Left ventricle myocardium inferior (tissue), 1 donor: Measurements from ENCODE around the gene OR14K1. TPM values are rescaled to one million over a fixed set of nuclear protein-coding genes. Genes with fewer than 3 reads are reported as not detected.
"Not testable (repeated sequence)": the region's sequence is repeated elsewhere in the genome, so short reads cannot be mapped to it uniquely, and the experiment has no call there.

Experiments used
- DNase-seq: peaks from one replicate; pipeline ENCODE4 v3.0.0-alpha.2; 2020
- H3K27ac ChIP-seq: fragments of 200-600 bp; replicated peaks from 2 replicates; pipeline ENCODE4 v1.8.0; 2021
- H3K27me3 ChIP-seq: fragments of 200-600 bp; 2 replicates; pipeline ENCODE4 v1.8.0; 2021; ENCODE audit warnings: low read depth
- H3K36me3 ChIP-seq: fragments of 200-600 bp; 2 replicates; pipeline ENCODE4 v1.8.0; 2021
- H3K4me1 ChIP-seq: fragments of 200-600 bp; 2 replicates; pipeline ENCODE4 v1.8.0; 2021
- H3K4me3 ChIP-seq: fragments of 200-600 bp; 2 replicates; pipeline ENCODE4 v1.8.0; 2021; ENCODE audit warnings: mild to moderate bottlenecking, moderate library complexity
- H3K9me3 ChIP-seq: fragments of 200-600 bp; replicated peaks from 2 replicates; pipeline ENCODE4 v1.8.0; 2021
- CTCF ChIP-seq: fragments of 200-600 bp; IDR thresholded peaks from 2 replicates; pipeline ENCODE4 v1.8.0; 2021; ENCODE audit warnings: antibody characterized with exemption, mild to moderate bottlenecking, borderline replicate concordance
- intact Hi-C: fragments of 100-400 bp; cut with micrococcal nuclease; formaldehyde crosslinking; loops from one replicate; pipeline ENCODE4 v1.11.0; 2022
- total RNA-seq: library from RNA; stranded (reverse); fragmentation: NEBNext Ultra II Directional; extraction: Animal tissue kit (Norgen Biotek cat#: 25700); gene quantifications from one replicate; pipeline ENCODE4 v1.2.1, GENCODE V29; 2021
- donor health status: DM: no; HTN: yes; CAD: no; lungs with severe emphysema.

The OR14K1 gene
- total RNA-seq, 1 donor from 2014 or later: not detected

- intact Hi-C loops: no loop called here
- DNase-seq: no peak
- no peak for TF ChIP-seq CTCF
These were observed 2.3 kb downstream of the OR14K1 start for GRCh38 chr1:247740721-247741120.

GRCh38 chr1:247741756-247742155 is 3.3 kb downstream of the OR14K1 start:
- H3K4me3 ChIP-seq: no peak overlapping the region
- no peak for DNase-seq
- H3K36me3 ChIP-seq: no peaks in the 10 kb centered on the region
- intact Hi-C loops: no loop called here
- peaks cover 4% of the 10 kb centered on the region for H3K9me3 ChIP-seq
- no peaks in the 10 kb centered on the region for H3K4me1 ChIP-seq
- H3K27me3 ChIP-seq: no peaks in the 10 kb centered on the region
- H3K27ac ChIP-seq: no peak overlapping the region
- no peak for TF ChIP-seq CTCF

More at GRCh38 chr1:247740721-247741120, 2.3 kb downstream of the OR14K1 start:
- Histone ChIP-seq H3K4me3 (no peak overlapping the region), H3K27ac (no peak overlapping the region), H3K27me3 (no peaks in the 10 kb centered on the region), H3K4me1 (no peaks in the 10 kb centered on the region), H3K36me3 (no peaks in the 10 kb centered on the region), H3K9me3 (peaks cover 4% of the 10 kb centered on the region)

- DNase-seq, H3K27me3 ChIP-seq, H3K27ac ChIP-seq, H3K4me3 ChIP-seq, H3K9me3 ChIP-seq, intact Hi-C loops, H3K36me3 ChIP-seq, H3K4me1 ChIP-seq: not testable (repeated sequence)
These were observed 3.9 kb downstream of the OR14K1 start for GRCh38 chr1:247742215-247742760.

GRCh38 chr1:247746391-247746935 is 8.0 kb downstream of the OR14K1 start:
- H3K4me3 ChIP-seq: no peak overlapping the region
- peaks cover 42% of the 10 kb centered on the region for H3K9me3 ChIP-seq
- no peaks in the 10 kb centered on the region for H3K36me3 ChIP-seq
- no peaks in the 10 kb centered on the region for H3K27me3 ChIP-seq
- no peak for TF ChIP-seq CTCF
- intact Hi-C loops: no loop called here
- H3K4me1 ChIP-seq: no peaks in the 10 kb centered on the region
- no peak overlapping the region for H3K27ac ChIP-seq
- no peak for DNase-seq

- no peak overlapping the region for H3K27ac ChIP-seq
- no peak for DNase-seq
- no peak for TF ChIP-seq CTCF
- H3K27me3 ChIP-seq: no peaks in the 10 kb centered on the region
- intact Hi-C loops: no loop called here
- H3K4me3 ChIP-seq: no peak overlapping the region
- H3K4me1 ChIP-seq: no peaks in the 10 kb centered on the region
- H3K36me3 ChIP-seq: no peaks in the 10 kb centered on the region
- H3K9me3 ChIP-seq: peaks cover 52% of the 10 kb centered on the region
These were observed 9.2 kb downstream of the OR14K1 start for GRCh38 chr1:247747616-247748015.

- H3K36me3 ChIP-seq: no peaks in the 10 kb centered on the region
- intact Hi-C loops: no loop called here
These were observed 9.6 kb downstream of the OR14K1 start, which contains the start of gene OR14A2 for GRCh38 chr1:247748041-247748440. Gene OR14A2, minus strand, starts transcription at chr1:247748141.

More at GRCh38 chr1:247748041-247748440, 9.6 kb downstream of the OR14K1 start, which contains the start of gene OR14A2:
- Histone ChIP-seq H3K9me3 (peaks cover 55% of the 10 kb centered on the region), H3K4me1 (no peaks in the 10 kb centered on the region), H3K27me3 (no peaks in the 10 kb centered on the region), H3K4me3 (no peak within 1 kb of the TSS), H3K27ac (no peak within 1 kb of the TSS)
- no peak for TF ChIP-seq CTCF
- DNase-seq: no peak
